OCI-LY1 (cell line): ENCODE results near the gene GLRA2.

Source experiments
- CTCF ChIP-seq: fragments of 200-600 bp; sonication (generic), shearing (Covaris generic); IDR thresholded peaks from 2 replicates; pipeline ENCODE4 v1.5.1; 2017; ENCODE audit warnings: mild to moderate bottlenecking, antibody characterized with exemption, low read length, moderate library complexity, mixed read lengths
- EZH2 ChIP-seq: fragments of 200-600 bp; sonication (generic), shearing (Covaris generic); IDR thresholded peaks from 2 replicates; pipeline ENCODE4 v1.8.0; 2017; ENCODE audit warnings: borderline replicate concordance, mixed run types, mild to moderate bottlenecking, antibody characterized with exemption, low read length, moderate library complexity, mixed read lengths

DNA sequence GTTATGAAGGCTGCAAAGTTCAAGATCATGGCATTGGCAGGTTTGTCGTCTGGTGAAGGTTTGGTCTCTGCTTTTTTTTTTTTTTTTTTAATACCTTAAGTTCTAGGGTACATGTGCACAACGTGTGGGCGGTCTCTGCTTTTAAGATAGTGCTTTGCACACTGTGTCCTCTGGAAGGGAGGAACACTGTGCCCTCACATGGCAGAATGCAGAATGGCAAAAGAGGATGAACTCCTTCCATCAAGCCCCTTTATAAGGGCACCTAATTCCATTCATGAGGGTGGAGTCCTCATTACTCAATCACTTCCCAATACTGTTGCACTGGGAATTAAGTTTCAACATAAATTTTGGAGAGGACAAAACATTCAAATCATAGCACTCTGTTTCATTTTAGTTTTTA lies 101.4 kb downstream of the GLRA2 start:
- TF ChIP-seq CTCF, result no peak
- no peak for TF ChIP-seq EZH2
